HPDE6-E6E7 (cell line): ENCODE results near the gene ADAM23.
A peak's percentile ranks its signal among the peaks of the same experiment; 100 is the strongest.

Source experiments
- DNase-seq: peaks from one replicate; pipeline ENCODE4 v3.0.0; 2011; ENCODE audit warnings: missing footprints; ENCODE audit errors: extremely low spot score

The ADAM23 gene

GRCh38 chr2:206511283-206511682 is 68.0 kb downstream of the ADAM23 start:
- DNase-seq, result no peak

GRCh38 chr2:206512999-206513398 is 69.7 kb downstream of the ADAM23 start:
- no peak for DNase-seq

GRCh38 chr2:206515580-206515979 is 72.2 kb downstream of the ADAM23 start:
- no peak for DNase-seq

GRCh38 chr2:206518997-206519396 is 75.7 kb downstream of the ADAM23 start:
- DNase-seq, result no peak

- no peak for DNase-seq
These were observed 77.1 kb downstream of the ADAM23 start for GRCh38 chr2:206520450-206520849.

GRCh38 chr2:206521115-206521514 is 77.8 kb downstream of the ADAM23 start:
- DNase-seq, result no peak

- DNase-seq, result no peak
These were observed 78.3 kb downstream of the ADAM23 start for GRCh38 chr2:206521612-206522011.

- DNase-seq, result no peak
These were observed 83.1 kb downstream of the ADAM23 start for GRCh38 chr2:206526416-206526815.

GRCh38 chr2:206527153-206527552 is 83.8 kb downstream of the ADAM23 start:
- DNase-seq, result peak; percentile 25

GRCh38 chr2:206530727-206531126 is 87.4 kb downstream of the ADAM23 start:
- DNase-seq, result no peak

GRCh38 chr2:206531996-206532543 is 88.7 kb downstream of the ADAM23 start:
- DNase-seq, result no peak

GRCh38 chr2:206533977-206534376 is 90.6 kb downstream of the ADAM23 start:
- DNase-seq, result no peak

- no peak for DNase-seq
These were observed 92.1 kb downstream of the ADAM23 start for GRCh38 chr2:206535260-206535986.

GRCh38 chr2:206540757-206541156 is 97.4 kb downstream of the ADAM23 start:
- no peak for DNase-seq

GRCh38 chr2:206543073-206543472 is 99.7 kb downstream of the ADAM23 start:
- no peak for DNase-seq

GRCh38 chr2:206548383-206548782 is 105.1 kb downstream of the ADAM23 start:
- no peak for DNase-seq

GRCh38 chr2:206555721-206556120 is 112.4 kb downstream of the ADAM23 start:
- DNase-seq, result no peak

GRCh38 chr2:206556357-206556949 is 113.1 kb downstream of the ADAM23 start:
- no peak for DNase-seq

GRCh38 chr2:206557321-206557720 is 114.0 kb downstream of the ADAM23 start:
- no peak for DNase-seq

- no peak for DNase-seq
These were observed 115.2 kb downstream of the ADAM23 start for GRCh38 chr2:206558492-206558891.

GRCh38 chr2:206561962-206562361 is 118.6 kb downstream of the ADAM23 start:
- no peak for DNase-seq

GRCh38 chr2:206562375-206562774 is 119.0 kb downstream of the ADAM23 start:
- DNase-seq, result no peak

GRCh38 chr2:206563374-206563773 is 120.0 kb downstream of the ADAM23 start:
- DNase-seq, result no peak
